Amygdala (tissue), 56 donors: ENCODE measurements around the gene AFP.

ENCODE experiments used
- DNase-seq, 56 donors: peaks; one replicate each; lab custom pipeline; 2025; lab: John Stamatoyannopoulos, UW

Gene AFP

DNA sequence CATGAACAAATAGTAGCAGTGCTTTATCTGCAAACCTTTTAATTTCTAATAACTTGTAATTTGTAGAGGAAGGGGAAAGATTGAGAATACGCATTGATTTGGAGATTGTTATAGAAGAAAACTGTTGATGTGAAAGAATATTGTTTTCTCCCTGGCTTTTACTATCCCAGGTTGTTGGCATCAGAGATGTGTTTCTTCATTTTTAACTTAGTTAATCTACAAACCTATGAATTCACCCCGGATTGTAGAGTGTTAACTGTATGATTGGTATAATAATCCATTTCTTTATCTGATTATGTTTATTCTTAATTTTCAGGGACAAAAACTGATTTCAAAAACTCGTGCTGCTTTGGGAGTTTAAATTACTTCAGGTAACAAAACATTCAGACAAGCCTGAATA, 18.9 kb downstream of the AFP start:
- DNase-seq, result no peak

- DNase-seq, result no peak
Measured at GRCh38 chr4:73456177-73457022, 20.4 kb downstream of the AFP start.

GRCh38 chr4:73458184-73459047, 22.4 kb downstream of the AFP start:
- DNase-seq, result no peak

DNA sequence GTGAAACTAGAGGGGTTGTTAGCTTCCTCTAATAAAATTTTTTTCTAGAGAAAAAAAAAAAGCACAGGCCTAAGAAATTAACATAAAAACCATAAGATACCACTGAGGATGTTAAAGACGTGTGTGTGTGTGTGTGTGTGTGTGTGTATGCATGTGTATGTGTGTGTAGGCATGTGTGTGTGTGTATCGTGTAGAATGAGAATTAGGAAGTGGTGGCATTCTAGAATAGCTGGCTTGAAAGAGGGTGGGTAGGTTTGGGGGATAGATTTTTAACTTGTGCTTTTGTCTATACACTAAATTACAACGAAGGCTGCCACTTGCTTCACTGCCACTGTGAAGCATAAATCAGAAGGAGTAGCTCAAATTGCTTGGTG, 23.0 kb downstream of the AFP start:
- no peak for DNase-seq

DNA sequence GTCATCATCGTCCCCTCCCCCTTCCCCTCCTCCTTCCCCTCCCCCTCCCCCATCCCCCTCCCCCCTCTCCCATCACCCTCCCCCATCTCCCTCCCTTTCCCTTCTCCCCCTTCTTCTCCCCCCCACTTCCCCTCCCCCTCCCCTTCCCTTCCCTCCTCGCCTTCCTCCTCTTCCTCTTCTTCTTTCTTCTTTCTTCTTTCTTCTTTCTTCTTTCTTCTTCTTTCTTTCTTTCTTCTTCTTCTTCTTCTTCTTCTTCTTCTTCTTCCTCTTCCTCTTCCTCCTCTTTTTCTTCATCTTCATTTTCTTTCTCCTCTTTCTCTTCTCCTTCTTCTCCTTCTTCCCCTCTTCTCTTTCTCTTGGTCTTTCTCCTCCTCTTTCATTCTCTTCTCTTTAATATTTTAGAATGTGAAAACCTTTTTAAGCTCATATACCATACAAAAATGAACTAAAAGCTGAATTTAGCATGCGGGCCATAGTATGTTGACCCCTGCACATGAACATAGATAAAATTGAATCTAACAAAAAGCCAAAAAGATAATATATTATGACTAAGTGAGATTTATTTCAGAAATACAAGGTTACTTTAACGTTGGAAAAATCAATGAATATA, 25.0 kb downstream of the AFP start:
- DNase-seq, result no peak

DNA sequence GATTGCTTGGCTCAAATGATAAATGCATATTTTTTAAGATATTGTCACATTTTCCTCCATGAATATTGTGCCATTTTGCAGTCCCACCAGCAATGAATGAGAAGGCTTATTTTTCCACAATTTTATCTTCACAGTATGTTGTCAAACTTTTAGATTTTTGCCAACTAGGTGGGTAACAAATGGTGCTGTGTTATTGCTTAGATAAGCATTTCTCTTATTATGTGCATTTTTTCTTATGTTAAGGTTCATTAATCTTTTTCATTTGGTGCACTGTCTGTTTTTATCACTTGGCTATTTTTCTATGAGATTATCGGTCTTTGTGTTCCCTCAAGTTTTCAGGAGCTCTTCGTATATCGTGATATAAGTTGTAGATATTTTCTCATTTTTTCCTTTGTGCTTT, 32.1 kb downstream of the AFP start:
- DNase-seq, result no peak

GRCh38 chr4:73470728-73471127, 34.7 kb downstream of the AFP start:
- DNase-seq, result no peak

DNA sequence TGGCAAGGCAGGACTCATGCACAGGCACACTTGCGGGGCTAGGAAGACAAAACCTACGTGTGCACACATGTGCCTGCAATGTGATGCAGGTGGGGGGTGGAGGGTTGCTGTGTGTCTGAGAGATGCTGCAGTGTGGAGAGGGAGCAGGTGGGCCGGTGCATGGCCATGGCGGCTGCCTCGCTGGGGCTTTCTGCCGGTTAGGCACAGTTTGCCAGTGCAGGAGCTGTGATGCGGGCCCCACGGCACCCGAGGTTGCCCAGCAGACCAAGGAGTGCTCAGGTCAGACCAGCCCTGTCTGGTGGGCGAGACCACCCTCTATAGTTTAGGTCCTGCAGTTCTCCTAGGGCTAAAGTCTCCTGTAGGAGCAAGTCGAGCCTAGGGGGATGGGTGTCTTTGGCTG, 41.2 kb downstream of the AFP start:
- DNase-seq, result no peak

DNA sequence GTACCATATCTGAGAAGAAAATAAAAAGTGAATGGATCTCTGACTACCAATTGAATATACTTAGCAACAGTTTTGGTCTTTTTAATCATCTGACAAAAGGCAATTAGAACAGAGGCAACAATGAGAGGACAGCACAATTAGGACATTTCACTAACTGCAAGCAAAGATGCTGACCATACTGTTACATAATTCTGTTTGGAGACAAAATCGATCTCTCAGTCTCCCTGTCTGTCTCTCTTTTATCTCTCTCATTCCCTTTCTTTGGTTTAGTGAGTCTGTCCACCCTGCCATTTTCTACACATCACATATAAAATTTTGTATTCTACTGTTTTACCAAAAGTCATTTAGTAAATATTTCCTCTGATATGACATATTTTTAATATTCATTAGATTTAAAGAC, 43.3 kb downstream of the AFP start:
- no peak for DNase-seq

- no peak for DNase-seq
Measured at GRCh38 chr4:73481358-73481757, 45.3 kb downstream of the AFP start, which contains the start of gene AFM. AFM (plus strand) TSS chr4:73481745; CDS start chr4:73481776, 31 bp downstream.

- no peak for DNase-seq
Measured at GRCh38 chr4:73485085-73485484, 49.1 kb downstream of the AFP start.

- no peak for DNase-seq
Measured at GRCh38 chr4:73485596-73485995, 49.6 kb downstream of the AFP start.

DNA sequence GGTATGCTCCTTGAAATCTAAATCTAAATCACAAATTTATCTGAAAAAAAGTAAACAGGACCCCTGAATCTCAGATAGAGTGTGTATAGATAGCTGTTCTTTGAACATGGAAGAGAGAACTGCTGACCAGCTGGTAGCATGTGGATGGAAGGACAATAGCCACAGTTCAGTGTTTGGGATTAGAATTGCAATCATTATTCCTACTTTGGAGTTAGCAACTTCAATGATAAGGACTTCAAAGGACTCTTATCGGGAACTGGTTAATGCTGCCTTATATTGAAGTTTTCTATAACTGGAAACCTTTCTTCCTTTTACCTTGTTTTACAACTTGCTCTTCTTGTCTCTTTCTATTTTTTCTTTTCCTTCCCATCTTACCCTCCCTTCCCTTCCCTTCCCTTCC, 50.5 kb downstream of the AFP start:
- DNase-seq, result no peak

DNA sequence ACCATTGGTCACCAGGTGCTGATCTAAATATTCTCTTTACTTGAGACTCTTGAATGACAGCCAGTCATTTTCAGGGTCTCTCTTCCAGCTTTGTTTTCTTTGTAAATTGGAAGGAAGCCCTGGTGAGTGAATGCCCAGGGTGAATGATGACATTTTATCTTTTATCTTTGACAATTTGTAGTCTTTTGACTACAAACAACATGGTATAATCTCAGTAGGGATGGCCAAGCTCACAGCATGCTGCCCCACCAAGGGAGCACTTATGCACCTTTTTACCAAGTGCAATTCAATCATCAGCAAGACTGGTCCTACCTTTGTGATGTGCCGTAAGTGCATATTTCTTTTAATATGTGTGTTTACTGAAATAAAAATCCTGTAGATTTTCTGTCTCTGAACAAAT, 51.2 kb downstream of the AFP start:
- DNase-seq, result no peak

GRCh38 chr4:73499996-73500765, 64.2 kb downstream of the AFP start:
- DNase-seq, result no peak

DNA sequence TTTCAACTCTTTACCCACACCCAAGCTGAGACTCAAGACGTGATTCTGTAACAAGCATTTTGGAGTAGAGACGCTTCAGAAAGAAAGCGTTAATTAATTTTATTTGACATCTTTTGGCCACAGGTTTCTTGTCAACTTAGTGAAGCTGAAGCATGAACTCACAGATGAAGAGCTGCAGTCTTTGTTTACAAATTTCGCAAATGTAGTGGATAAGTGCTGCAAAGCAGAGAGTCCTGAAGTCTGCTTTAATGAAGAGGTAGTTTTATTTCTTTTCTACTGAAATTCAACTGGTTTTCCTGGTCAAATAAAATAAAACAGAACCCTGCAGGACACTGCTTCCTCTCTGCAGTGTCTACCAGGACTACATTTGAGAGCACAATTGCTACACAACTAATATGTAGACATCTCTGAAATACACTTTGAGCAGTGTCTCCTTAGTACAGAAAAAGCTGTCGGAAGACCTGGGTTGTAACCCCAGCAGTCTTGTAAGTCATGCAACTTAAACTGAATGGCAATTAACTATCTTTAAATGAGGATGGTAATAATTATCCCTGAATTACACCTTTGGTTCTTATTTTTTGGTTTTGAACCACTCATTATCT, 65.7 kb downstream of the AFP start:
- DNase-seq, result no peak

DNA sequence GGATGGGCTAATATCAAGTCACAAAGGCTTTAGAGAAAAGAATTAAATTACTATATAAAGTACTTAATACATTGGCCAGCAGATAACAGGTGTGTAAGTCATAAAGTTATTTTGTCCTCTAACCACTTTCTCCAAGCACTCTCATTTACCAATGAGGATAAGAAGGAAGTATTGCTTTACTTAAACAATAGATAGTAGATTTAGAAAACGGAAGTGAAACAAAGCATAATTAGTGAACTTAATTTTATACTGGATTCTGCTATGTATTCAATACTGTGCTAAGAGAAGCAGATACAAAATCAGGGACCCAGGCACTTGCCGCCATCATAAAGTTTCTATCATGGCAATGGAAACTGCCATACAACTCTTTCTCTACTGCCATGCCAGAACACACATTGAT, 69.5 kb downstream of the AFP start:
- no peak for DNase-seq
